ENCODE measurements around the gene NPSR1.
"Not testable (repeated sequence)": the region's sequence is repeated elsewhere in the genome, so short reads cannot be mapped to it uniquely, and the experiment has no call there.

NPSR1 gene

DNA sequence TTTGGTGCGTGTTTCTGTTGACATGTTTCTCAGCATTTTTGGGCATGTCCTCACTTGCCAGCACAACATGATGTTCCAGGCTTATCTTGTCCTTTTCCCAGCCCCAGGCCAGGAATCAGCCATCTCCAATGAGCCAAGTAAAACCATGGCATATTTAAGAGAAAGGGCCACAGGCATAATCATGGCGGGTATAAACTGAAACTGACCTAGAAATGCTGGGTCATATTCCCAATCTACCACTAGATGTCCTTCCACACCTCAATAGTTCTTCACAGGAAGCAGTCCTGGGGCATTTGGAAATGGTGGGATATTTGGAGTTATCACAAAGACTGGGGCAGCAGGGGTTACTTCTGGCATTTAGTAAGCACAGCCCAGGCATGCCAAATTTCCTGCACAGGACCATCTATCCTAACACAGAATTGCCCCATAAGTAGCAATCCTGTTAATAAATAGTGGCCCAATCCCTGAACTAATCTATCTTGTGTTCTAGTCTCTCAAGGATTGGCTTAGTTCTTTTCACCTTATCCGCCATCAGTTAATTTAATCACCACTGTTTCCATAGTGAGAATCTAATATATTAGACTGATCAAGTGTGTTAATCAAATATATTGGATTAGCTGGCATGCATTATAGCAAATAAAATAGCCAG, 101.6 kb downstream of the NPSR1 start:
- DNase-seq, result peak; percentile 7

- no peak for DNase-seq
Observed at GRCh38 chr7:34760271-34760670, 102.3 kb downstream of the NPSR1 start.

DNA sequence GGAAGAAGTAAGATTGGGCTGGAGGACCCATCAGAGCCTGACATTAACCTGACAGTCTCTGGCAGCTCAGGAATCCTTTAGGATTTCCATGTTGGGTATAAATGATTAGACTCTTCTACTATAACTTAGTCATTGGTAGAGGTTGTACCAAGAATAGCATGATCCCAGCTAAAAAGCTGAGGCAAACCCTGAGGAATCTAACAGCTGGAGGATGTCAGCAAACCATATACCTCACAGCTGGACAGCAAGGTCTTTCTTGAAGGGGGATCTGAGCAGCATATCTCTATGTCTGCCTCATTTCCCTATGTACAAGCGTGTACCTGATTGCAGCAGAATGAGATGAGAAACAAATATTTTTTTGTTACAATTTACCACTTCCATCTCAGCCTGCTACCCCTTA, 103.2 kb downstream of the NPSR1 start:
- DNase-seq, result no peak

DNA sequence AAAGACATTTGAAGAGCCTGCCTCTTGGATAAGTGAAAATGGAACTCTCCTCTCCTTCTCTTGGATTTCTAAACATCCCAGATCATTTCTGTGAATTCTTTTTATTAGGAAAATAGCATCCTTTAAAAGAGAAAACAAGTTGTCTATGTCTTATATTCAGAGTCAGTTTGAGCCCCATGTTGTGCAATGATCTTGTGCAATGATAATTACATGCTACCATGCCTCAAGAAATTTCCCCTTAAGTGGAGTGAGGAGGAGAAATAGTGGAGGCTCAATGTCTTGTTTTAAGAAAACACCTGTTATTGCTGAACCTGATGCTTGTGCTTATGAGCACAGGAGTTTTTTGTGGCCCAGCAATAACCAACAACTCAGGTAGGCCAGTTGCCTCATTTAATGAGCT, 103.6 kb downstream of the NPSR1 start:
- no peak for DNase-seq

DNA sequence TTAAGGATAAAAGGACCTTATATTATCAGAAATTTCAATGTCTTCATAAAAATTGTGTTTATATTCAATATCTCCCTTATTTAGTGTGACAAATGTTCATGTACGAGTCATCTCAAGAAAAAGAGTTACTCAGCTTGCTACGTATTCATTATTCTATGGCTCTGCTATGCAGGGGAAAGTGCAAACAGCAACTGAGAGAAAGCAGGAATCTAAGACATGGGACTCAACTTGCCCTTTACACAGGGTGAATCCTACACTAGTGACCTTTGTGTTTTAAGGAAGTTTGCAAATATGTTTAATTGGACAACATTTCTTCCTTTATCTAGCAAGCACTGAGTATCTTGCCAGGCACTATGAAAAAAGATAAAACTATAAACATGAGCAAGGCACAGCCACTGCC, 104.7 kb downstream of the NPSR1 start:
- DNase-seq, result peak; percentile 2

DNA sequence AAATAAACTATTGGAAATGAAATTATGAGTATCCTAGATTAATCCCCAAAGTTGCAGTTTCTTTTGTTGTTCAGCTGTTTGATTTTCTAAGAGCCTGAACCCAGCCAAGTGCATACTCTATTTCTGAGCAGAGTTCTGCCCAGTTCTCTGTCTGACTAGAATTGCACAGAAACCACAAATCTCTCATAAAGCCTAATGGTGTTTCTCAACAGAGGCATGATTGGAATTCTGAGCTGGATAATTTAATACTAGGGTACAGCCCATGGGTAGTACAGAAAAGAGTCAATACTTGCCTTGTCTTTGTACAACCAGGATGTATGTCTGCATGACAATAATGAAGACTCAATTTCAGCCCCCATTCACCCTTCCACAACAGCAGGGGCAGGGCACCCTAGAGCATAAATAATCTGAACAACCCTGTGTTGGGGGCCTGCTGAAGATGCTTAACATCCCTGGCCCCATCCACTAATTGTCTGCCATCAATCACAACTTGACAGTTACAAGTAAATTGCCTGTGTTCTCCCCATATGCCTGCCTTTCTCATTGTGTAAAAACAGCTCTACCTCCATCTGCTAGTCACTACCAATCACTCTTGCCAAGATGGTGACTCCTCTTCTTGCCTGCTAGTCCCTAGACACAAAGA, 114.4 kb downstream of the NPSR1 start:
- no peak for DNase-seq

DNA sequence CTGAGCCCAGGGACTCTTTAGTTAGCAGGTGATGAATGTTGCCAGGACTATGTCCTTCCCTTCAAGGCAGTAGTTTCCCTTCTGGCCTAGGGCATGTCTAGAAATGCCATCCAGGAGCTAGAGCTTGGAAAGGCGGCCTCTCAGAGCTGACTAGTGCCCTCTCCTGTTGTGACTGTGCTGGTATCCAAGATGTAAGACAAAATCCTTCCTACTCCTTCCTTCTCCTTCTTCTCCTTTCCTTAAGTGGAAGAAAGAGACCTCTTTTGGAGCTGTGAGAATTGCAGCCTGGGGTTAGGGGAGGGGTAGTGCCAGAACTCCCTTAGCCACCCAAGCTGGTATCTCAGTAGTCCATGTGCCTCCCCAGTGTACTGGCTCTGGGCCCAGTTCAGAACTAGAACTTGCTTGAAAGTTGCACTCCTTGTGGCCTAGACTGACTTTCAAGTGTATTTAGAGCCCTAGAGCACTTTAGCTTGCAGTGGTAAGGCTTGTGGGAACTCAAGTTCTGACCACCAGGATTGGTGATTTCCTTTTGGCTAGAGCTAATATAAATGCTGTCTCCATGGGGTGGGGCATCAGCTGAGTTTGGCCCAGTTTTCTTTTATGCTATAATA, 118.8 kb downstream of the NPSR1 start:
- DNase-seq, result no peak

GRCh38 chr7:34780546-34780945, 122.5 kb downstream of the NPSR1 start:
- no peak for DNase-seq

GRCh38 chr7:34787586-34787985, 129.6 kb downstream of the NPSR1 start:
- no peak for DNase-seq

DNA sequence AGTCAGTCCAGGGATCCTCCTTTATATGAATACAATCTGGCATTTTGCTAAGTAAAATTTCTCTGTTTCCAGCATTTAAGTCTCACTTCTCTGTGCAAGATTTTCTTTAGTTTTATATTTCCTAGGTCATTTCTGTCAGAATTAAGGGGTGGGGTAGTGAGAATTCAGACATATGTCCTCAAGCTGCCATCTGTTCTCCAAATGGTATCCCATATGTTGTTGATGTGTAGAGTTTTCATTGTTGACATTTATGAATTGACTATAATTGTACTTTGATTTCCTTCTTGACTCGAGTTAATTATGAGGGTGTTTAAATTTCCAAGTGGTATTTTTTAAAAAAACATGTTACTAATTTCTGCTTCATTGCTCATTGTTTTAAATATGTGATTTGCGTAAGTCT, 148.8 kb downstream of the NPSR1 start:
- DNase-seq, result no peak

DNA sequence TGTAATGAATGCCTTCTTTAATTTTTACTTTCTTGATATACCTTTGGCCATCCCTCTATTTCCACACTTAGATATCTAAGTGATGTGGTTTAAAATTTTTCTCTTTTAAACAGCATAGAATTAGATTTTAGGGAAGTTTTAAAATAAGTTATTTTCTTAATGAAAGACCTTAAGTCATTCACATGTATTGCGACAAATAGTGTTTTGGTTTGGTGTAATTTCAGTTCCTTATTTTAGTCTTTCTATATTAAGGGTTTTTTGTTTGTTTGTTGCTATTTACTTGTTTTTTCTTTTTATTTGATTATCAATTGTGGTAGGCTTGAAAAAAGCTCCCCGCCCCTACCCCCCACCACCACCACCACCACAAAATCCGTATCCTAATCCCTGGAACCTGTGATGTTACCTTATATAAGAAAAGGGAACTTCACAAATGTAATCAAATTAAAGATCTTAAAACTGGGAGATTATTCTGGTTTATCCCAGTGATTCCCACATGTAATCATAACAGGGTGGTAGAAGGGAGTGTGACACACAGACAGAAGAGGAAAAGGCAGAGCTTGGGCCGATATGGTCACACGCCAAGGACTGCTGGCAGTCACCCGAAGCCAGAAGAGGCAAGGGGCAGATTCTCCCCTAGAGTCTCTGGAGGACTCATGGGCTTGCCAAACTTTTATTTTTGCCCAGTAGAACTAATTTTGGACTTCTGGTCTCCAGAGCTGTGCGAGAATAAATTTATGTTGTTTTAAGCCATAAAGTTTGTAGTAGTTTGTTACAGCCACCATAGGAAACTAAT, 149.7 kb downstream of the NPSR1 start:
- DNase-seq, result peak; percentile 20

- not testable (repeated sequence) for DNase-seq
Observed at GRCh38 chr7:34814203-34814842, 156.3 kb downstream of the NPSR1 start.

DNA sequence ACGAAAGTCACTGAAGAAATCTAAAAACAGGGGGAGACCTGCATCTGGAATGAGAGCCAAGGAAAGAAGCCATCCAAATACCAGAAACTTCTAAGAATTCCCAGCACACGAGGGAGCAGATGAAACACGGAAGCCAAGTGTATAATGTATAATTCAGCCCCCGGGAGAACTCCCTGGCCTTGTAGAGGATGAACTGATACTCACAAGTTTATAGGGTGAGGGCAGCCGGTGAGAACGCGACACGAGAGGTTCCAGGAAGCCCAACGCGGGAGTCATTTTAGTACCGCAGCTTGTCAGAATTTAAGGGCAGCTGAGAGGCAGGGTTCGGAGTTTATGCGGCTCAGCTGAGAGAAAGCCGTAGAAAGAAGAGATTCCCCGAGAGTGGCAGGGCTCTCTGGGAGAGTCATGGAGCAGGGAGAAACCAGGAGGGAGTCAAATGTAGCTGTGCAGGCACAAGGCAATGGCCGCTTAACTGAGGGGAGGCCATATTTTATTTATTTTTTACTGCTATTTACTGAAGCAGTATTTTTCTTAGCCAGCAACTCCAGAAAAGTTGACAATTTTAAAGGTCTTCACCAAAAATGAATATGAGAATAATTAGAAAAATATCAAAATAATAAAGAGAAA, 164.0 kb downstream of the NPSR1 start:
- DNase-seq, result no peak

GRCh38 chr7:34823650-34824258, 165.7 kb downstream of the NPSR1 start:
- peak; percentile 22 for DNase-seq

DNA sequence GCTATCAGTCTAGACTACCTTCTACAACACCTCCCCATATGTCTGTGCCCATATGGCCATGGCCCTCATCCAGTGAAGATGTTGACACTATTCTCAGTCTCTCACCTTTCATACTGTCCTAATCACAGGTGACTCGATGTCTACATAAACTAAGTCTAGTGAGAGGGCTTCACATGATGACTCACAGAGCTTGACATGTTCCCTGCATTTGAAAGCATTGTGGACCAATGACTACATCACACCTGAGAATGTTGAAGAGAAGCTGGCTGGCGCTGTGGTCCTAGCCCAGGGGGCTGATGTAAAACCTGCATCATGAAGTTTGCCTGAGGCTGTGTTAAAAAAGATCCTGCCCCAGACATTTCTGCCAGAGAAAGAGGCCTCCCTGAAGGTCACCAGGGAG, 167.2 kb downstream of the NPSR1 start:
- DNase-seq, result no peak

DNA sequence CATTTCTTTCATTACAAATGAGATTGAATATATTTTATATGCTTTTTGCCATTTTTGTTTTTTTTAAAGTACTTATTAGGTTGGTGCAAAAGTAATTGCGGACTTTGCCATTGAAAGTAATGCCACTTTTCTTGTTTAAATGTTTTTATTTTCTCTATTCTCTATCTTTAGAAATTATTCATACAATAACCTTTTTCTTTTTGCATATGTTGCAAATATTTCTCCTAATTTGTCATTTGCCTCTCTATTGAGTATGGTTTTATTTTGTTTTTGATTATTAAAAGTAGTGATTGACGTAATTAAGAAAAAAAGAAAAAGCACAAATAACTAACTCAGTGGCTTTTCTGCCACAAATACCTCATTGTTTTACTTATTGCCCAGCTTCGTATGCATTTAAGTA, 172.4 kb downstream of the NPSR1 start:
- no peak for DNase-seq

DNA sequence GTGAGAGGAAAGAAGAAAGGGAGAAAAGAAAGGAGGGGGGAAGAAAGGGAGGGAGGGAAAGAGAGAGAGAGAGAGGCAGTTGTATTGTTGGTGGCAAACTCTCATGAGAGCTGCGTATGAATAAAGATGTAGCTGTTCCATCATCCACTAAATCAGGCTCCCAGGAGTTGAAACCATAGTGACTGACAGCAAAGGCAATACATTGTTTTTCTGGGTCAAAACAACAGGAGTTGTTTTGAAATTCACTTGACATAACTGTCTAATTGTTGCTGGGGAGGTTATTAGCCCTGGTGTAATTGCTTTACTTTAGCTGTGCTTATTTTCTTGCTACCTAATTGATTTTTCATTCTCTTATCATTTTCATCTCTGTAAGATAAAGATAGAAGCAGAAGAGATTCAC, 173.4 kb downstream of the NPSR1 start:
- no peak for DNase-seq

DNA sequence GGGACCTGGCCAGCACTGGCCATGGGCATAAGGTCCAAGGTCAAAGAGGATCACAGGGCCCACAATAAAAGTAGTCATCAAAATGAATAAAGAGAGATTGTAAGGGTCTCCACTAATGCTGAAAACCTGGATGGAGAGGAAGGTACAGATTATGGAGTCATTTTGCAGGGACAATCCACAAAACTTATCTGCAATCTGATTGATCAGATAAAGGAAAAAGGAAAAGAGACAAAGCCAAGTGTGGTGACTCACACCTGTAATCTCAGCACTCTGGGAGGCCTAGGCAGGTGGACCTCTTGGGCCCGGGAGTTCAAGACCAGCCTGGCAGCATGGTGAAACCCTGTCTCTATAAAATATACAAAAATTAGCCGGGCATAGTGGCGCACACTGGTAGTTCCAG, 174.0 kb downstream of the NPSR1 start:
- DNase-seq, result no peak

- no peak for DNase-seq
Observed at GRCh38 chr7:34835901-34836600, 178.0 kb downstream of the NPSR1 start.

GRCh38 chr7:34837316-34837715, 179.3 kb downstream of the NPSR1 start:
- no peak for DNase-seq

- no peak for DNase-seq
Observed at GRCh38 chr7:34837801-34838201, 179.8 kb downstream of the NPSR1 start.

DNA sequence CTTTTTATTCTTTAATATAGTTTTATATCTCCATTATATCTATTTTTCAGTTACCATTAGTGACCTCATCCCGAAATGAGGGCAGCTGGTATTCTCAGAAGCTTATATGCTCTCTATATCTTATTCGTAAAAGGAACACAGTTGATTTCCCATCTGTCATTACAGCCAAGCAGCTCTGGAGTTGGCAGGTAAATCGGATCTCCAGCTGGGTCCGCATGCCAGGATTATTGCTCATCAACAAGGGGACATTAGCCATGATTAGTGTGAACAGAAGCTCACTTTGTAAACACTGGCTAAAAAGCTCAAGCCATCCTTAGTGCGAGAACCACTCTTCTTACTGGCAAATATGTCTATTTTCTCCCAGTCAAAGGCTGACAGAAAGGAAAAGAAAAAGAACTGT, 180.3 kb downstream of the NPSR1 start:
- no peak for DNase-seq
